VCaP (cell line): ENCODE measurements around the gene NPFF.

ENCODE experiments used
- H3K27ac ChIP-seq: fragments of 450-650 bp; 2 replicates; pipeline ENCODE4 v1.5.1; 2017
- CTCF ChIP-seq: fragments of 450-650 bp; conservative IDR thresholded peaks from 2 replicates; pipeline ENCODE4 v1.5.1; 2017; ENCODE audit warnings: mild to moderate bottlenecking, moderate library complexity

The NPFF gene

GRCh38 chr12:53478865-53479264 lies 28.4 kb downstream of the NPFF start:
- peak overlapping the region; percentile 8; the same call in 1 of the 2 replicates for H3K27ac ChIP-seq
- TF ChIP-seq CTCF = no peak

GRCh38 chr12:53476769-53477209 lies 30.5 kb downstream of the NPFF start:
- peak overlapping the region; percentile 80 for H3K27ac ChIP-seq

GRCh38 chr12:53474819-53475218 lies 32.5 kb downstream of the NPFF start:
- peak overlapping the region; percentile 80 for H3K27ac ChIP-seq

More at GRCh38 chr12:53476769-53477209, 30.5 kb downstream of the NPFF start:
- TF ChIP-seq CTCF = peak; percentile 55

GRCh38 chr12:53474077-53474476 lies 33.2 kb downstream of the NPFF start:
- TF ChIP-seq CTCF = no peak
- H3K27ac ChIP-seq = peak overlapping the region; percentile 80

More at GRCh38 chr12:53474819-53475218, 32.5 kb downstream of the NPFF start:
- no peak for TF ChIP-seq CTCF

- TF ChIP-seq CTCF = no peak
- H3K27ac ChIP-seq = peak overlapping the region; percentile 80
Observed at GRCh38 chr12:53472056-53472582, 35.2 kb downstream of the NPFF start.

- no peak for TF ChIP-seq CTCF
Observed at GRCh38 chr12:53468282-53468681, 39.0 kb downstream of the NPFF start.

GRCh38 chr12:53467880-53468279 lies 39.4 kb downstream of the NPFF start:
- no peak for TF ChIP-seq CTCF
- H3K27ac ChIP-seq = peak overlapping the region; percentile 80; the same call in 1 of the 2 replicates

More at GRCh38 chr12:53468282-53468681, 39.0 kb downstream of the NPFF start:
- peak overlapping the region; percentile 80; the same call in 1 of the 2 replicates for H3K27ac ChIP-seq
